H1 (cell line): ENCODE data around the gene BCAS3.

Experiments
- ATF3 ChIP-seq: IDR thresholded peaks from 2 replicates; pipeline ENCODE4 v1.6.1; 2011; ENCODE audit warnings: low read depth, mild to moderate bottlenecking, low read length; ENCODE audit not compliant: insufficient read depth
- CBX8 ChIP-seq: fragments of 300-800, 300-1000 bp; sonication (generic); IDR thresholded peaks from 2 replicates; pipeline ENCODE4 v1.7.1; 2016; ENCODE audit warnings: low read depth, low read length, borderline replicate concordance
- CEBPB ChIP-seq: IDR thresholded peaks from 2 replicates; pipeline ENCODE4 v1.6.1; 2012; ENCODE audit warnings: low read depth, low read length
- EGR1 ChIP-seq: IDR thresholded peaks from 2 replicates; pipeline ENCODE4 v1.6.1; 2011; ENCODE audit warnings: low read depth, low read length, borderline replicate concordance
- GABPA ChIP-seq: IDR thresholded peaks from 2 replicates; pipeline ENCODE4 v1.6.1; 2011; ENCODE audit warnings: mild to moderate bottlenecking, low read length, moderate library complexity, borderline replicate concordance; ENCODE audit not compliant: insufficient read depth
- KDM4A ChIP-seq: IDR thresholded peaks from one replicate; pipeline ENCODE4 v1.7.1; 2012; ENCODE audit warnings: low read depth, mild to moderate bottlenecking, moderate library complexity, low read length, inconsistent platforms; ENCODE audit not compliant: severe bottlenecking
- POLR2A ChIP-seq, 2 experiments: IDR thresholded peaks; 1 replicate in 1 of 2; 2 replicates in 1 of 2; pipeline ENCODE4 v1.6.1; 2011; ENCODE audit warnings: low read depth in 2 of 2, low read length in 2 of 2, mild to moderate bottlenecking in 2 of 2; ENCODE audit errors: control extremely low read depth in 1 of 2
- POU5F1 ChIP-seq: IDR thresholded peaks from 2 replicates; pipeline ENCODE4 v1.6.1; 2011; ENCODE audit warnings: low read depth, mild to moderate bottlenecking, low read length, moderate library complexity
- SAP30 ChIP-seq: fragments of 300-600 bp; sonication (generic); IDR thresholded peaks from 2 replicates; pipeline ENCODE4 v1.7.1; 2012; ENCODE audit warnings: low read length, moderate library complexity, mild to moderate bottlenecking, inconsistent platforms; ENCODE audit not compliant: insufficient read depth, insufficient replicate concordance
- SP4 ChIP-seq: IDR thresholded peaks from 2 replicates; pipeline ENCODE4 v1.6.1; 2012; ENCODE audit warnings: low read length, inconsistent platforms
- TEAD4 ChIP-seq: IDR thresholded peaks from 2 replicates; pipeline ENCODE4 v1.6.1; 2012; ENCODE audit warnings: low read depth, low read length, inconsistent platforms, mixed read lengths
- YY1 ChIP-seq: IDR thresholded peaks from 2 replicates; pipeline ENCODE4 v1.6.1; 2011; ENCODE audit warnings: low read depth, mild to moderate bottlenecking, low read length
- TF ChIP-seq, protein P1 (sequence below), 3 experiments: IDR thresholded peaks; 1 replicate in 2 of 3; 2 replicates in 1 of 3; pipeline versions ENCODE4 v1.5.1 to v1.6.1; 2011; ENCODE audit warnings: low read length in 3 of 3, mild to moderate bottlenecking in 3 of 3, inconsistent platforms in 2 of 3, low read depth in 1 of 3, moderate library complexity in 1 of 3; ENCODE audit not compliant: insufficient read depth in 1 of 3; ENCODE audit errors: control extremely low read depth in 1 of 3
- TF ChIP-seq, protein P2 (sequence below): IDR thresholded peaks from 2 replicates; pipeline ENCODE4 v1.6.1; 2011; ENCODE audit warnings: low read length, improper control_type of control experiment

DNA sequence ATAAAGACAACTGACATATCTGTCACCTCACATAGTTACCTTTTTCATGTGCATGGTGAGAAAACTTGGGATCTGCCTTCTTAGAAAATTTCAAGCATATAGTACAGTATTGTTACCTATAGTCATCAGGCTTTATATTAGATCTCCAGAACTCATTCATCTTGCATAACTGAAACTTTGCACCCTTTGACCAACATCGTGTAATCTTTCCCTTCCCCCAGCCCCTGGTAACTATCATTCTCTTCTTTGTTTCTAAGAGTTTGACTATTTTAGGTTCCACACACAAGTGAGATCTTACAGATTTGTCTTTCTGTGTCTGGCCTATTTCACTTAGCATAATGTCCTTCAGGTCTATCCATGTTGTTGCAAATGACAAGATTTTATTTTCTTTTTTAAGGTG is 751.6 kb downstream of the BCAS3 start:
- TF ChIP-seq, protein P1, sequence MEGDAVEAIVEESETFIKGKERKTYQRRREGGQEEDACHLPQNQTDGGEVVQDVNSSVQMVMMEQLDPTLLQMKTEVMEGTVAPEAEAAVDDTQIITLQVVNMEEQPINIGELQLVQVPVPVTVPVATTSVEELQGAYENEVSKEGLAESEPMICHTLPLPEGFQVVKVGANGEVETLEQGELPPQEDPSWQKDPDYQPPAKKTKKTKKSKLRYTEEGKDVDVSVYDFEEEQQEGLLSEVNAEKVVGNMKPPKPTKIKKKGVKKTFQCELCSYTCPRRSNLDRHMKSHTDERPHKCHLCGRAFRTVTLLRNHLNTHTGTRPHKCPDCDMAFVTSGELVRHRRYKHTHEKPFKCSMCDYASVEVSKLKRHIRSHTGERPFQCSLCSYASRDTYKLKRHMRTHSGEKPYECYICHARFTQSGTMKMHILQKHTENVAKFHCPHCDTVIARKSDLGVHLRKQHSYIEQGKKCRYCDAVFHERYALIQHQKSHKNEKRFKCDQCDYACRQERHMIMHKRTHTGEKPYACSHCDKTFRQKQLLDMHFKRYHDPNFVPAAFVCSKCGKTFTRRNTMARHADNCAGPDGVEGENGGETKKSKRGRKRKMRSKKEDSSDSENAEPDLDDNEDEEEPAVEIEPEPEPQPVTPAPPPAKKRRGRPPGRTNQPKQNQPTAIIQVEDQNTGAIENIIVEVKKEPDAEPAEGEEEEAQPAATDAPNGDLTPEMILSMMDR (IDR thresholded peaks at IDR 0.05; ENCODE audit: control extremely low read depth in 1 of 3, insufficient read depth in 1 of 3, low read depth in 1 of 3, low read length in 3 of 3), result no peak
- no peak for TF ChIP-seq YY1
- no peak for TF ChIP-seq CEBPB
- no peak for TF ChIP-seq TEAD4
- TF ChIP-seq SAP30, result no peak
- TF ChIP-seq POLR2A (IDR thresholded peaks at IDR 0.05; ENCODE audit: control extremely low read depth in 1 of 2, low read depth in 2 of 2, low read length in 2 of 2), result no peak
- TF ChIP-seq, protein P2, sequence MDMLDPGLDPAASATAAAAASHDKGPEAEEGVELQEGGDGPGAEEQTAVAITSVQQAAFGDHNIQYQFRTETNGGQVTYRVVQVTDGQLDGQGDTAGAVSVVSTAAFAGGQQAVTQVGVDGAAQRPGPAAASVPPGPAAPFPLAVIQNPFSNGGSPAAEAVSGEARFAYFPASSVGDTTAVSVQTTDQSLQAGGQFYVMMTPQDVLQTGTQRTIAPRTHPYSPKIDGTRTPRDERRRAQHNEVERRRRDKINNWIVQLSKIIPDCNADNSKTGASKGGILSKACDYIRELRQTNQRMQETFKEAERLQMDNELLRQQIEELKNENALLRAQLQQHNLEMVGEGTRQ, result no peak
- no peak for TF ChIP-seq CBX8
- no peak for TF ChIP-seq EGR1
- TF ChIP-seq SP4, result no peak
- TF ChIP-seq GABPA, result no peak
- TF ChIP-seq POU5F1, result no peak
- no peak for TF ChIP-seq ATF3
- no peak for TF ChIP-seq KDM4A
